Right ventricle myocardium superior (tissue), 1 donor: ENCODE data around the gene SLFN12. TPM values are rescaled to one million over a fixed set of nuclear protein-coding genes. Genes with fewer than 3 reads are reported as not detected.
"Not testable (repeated sequence)": the region's sequence is repeated elsewhere in the genome, so short reads cannot be mapped to it uniquely, and the experiment has no call there.

ENCODE experiments used
- ATAC-seq: fragments of 200-7000 bp; cut with Tn5 transposase; one replicate; pipeline ENCODE4 v1.9.1; 2020; ENCODE audit warnings: mild to moderate bottlenecking; ENCODE audit not compliant: poor library complexity
- DNase-seq: peaks from one replicate; pipeline ENCODE4 v3.0.0-alpha.2; 2020
- intact Hi-C: fragments of 100-400 bp; cut with DNase I; formaldehyde crosslinking; loops from one replicate; pipeline ENCODE4 v1.11.2; 2022
- total RNA-seq: library from RNA; stranded (reverse); fragmentation: NEBNext Ultra II Directional; extraction: Animal tissue kit (Norgen Biotek cat#: 25700); gene quantifications from one replicate; pipeline ENCODE4 v1.2.1, GENCODE V29; 2021
- donor health status: DM: no; HTN: yes; CAD: no; lungs with severe emphysema.

SLFN12 gene
- total RNA-seq, 1 donor from 2014 or later: 3.3 TPM

DNA sequence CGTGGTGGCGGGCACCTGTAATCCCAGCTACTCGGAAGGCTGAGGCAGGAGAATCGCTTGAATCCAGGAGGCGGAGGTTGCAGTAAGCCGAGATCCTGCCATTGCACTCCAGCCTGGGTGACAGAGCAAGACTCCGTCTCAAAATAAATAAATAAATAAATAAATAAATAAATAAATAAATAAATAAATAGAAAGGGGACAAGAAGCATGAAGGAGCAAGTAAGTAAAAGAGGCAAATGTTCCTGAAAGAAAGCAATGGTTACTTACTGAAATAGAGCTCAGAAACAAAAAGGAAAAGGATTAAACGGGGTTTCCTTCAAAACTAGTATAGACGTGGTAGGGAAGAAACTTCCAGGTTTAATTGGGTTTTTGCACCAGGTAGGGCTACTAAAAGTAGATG is 11.2 kb downstream of the SLFN12 start:
- ATAC-seq: not testable (repeated sequence)

DNA sequence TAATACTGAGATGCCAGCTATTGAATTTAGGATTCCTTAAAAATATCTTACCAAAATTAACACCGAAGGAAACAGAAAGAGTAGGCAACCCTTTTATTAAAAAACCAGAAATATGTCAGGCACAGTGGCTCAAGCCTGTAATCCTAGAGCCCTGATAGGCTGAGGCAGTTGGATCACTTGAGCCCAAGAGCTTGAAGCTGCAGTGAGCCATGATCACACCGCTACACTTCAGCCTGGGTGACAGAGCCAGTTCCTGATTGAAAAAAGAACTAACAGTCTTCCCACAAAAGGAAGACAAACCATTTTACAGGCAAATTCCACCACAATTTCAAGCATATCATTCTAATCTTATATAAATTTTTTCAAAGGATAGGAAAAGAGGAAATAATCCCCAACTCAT is 15.6 kb downstream of the SLFN12 start:
- DNase-seq (no peak), ATAC-seq (no peak)
- intact Hi-C loops: no loop called here

More for the DNA sequence above, 11.2 kb downstream of the SLFN12 start:
- intact Hi-C loops: loop anchor here (10.0 kb wide), 2 partner anchors 56 to 64 kb away; no protein-coding TSS in a partner anchor
- DNase-seq: not testable (repeated sequence)

DNA sequence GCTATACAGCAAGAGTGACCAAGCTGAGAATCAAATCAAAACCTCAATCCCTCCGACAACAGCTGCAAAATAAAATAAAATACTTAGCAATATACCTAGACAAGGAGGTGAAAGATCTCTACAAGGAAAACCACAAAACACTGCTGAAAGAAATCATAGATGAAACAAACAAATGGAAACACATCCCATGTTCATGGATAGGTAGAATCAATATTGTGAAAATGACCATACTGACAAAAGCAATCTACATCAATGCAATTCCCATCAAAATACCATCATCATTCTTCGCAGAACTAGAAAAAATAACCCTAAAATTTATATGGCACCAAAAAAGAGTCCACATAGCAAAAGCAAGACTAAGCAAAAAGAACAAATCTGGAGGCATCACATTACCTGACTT is 17.6 kb downstream of the SLFN12 start:
- intact Hi-C loops, DNase-seq, ATAC-seq: not testable (repeated sequence)

DNA sequence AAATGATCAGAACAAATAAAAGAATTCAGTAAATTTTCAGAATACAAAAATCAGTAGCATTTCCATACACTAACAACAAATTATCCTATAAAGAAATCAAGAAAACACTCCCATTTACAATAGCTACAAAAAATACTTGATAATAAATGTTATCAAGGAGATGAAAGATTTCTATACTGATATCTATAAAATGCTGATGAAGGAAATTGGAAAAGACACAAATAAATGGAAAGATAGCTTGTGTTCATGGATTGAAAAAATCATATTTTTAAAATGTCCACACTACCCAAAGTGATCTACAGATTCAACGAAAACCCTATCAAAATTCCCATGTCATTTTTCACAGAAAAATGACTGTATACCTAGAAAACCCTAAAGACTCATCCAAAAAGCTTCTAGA is 18.1 kb downstream of the SLFN12 start:
- ATAC-seq: no peak
- intact Hi-C loops: no loop called here
- DNase-seq: no peak

DNA sequence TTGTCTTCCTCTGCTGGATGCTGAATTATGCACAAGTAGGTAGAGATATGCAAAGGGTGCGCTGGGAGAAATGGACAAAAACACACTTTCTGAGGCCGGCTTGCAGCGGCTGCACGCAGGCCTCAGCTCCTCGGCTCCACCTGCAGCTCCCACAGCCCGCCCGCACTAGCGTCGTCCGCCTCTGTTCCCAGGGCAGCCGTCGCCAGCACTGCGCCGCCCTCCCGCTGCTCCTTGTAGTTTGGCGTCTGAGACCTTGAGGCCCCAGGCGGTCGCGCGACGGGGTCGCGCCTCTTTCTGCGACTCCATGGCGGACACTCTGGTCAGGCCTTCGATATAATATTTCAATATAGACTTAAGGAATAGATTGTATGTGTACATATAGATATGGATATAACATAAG is 24.8 kb downstream of the SLFN12 start:
- intact Hi-C loops: no loop called here
- no peak for ATAC-seq
- DNase-seq: no peak

DNA sequence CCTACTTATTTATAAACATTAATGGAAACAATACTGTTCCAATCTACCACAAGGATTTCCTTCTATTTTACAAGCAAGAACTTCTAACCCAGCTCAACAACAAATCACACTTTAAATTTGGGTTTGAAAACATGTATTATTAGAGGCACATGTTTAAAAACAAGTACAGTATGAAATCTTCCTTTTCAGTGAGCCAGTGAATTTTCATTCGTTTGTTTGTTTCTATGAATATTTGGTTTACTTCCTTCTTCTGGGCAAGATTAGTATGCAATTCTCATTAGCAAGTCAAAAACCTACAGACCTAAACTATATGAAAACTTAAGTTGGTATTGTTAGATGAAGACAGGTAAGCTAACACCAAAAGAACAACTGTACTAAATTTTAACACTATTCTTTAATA is 25.7 kb downstream of the SLFN12 start:
- intact Hi-C loops: no loop called here
- DNase-seq: no peak
- ATAC-seq: no peak

DNA sequence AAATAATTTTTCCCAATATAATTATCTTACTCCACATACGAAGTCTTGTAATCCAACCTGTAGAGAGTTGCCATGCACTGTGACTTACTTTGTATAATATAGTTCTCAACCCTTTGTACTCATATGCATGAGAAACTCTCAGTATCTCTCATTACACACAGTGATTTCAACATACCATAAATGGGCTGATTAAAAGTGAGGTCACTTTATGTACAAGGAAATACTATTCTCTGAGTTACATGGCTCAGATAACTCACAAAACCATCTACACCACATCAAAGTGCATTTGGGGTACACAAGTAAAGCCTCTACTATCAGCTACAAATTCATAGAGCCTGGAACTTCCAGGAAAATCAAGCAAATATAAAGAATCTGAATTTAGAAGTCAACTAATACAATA is 27.9 kb downstream of the SLFN12 start:
- no peak for DNase-seq
- intact Hi-C loops: no loop called here
- ATAC-seq: no peak

DNA sequence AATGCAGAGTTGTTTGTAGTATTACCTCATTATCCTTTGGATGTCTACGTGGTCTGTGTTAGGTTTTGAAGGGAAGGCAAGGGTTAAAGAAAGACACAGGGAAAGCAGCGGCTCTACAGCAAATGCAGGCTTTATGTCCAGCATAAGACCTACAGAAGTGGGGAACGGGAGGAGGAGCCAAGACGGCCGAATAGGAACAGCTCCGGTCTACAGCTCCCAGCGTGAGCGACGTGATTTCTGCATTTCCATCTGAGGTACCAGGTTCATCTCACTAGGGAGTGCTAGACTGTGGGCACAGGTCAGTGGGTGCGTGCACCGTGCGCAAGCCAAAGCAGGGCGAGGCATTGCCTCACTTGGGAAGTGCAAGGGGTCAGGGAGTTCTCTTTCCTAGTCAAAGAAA is 38.5 kb downstream of the SLFN12 start:
- intact Hi-C loops, ATAC-seq, DNase-seq: not testable (repeated sequence)

DNA sequence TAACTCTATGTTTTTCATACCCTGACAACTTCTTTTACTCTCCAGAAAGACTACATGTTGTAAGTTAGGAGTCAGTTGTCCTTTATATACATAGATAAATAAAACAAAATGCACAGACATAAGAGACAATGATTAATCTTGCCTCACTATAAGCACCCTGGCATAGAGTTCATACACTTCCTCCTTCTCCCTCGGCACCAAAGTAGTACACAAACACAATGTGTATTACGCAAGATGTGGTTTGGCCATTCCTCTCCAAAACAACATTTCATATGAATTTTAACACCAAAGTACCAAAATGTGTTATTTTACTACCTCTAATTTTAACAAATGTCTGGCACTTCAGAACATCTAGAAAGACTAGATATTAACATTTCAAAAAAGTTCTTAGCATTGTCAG is 41.6 kb downstream of the SLFN12 start:
- DNase-seq: no peak
- intact Hi-C loops: no loop called here

DNA sequence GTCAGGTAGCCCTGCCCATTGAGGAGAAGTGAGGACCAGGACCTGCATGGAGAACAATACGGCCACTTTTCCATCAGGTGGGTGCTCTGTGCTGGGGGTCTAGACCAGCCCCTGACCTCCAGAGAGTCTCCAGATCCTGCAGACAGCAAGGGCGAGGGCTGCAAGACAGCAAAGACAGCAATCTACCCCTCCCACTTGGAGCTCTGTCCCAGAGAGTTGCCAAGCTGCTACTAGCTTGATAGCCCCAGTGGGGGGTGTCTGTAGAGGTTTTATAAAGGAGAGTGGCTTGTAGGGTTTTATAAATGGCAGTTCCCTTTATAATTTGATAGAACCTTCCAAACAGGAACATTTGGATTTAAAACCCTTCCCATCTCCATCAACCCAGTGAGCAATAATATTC is 42.1 kb downstream of the SLFN12 start:
- no peak for DNase-seq
- intact Hi-C loops: no loop called here
- no peak for ATAC-seq

More for the DNA sequence above, 41.6 kb downstream of the SLFN12 start:
- ATAC-seq: no peak

DNA sequence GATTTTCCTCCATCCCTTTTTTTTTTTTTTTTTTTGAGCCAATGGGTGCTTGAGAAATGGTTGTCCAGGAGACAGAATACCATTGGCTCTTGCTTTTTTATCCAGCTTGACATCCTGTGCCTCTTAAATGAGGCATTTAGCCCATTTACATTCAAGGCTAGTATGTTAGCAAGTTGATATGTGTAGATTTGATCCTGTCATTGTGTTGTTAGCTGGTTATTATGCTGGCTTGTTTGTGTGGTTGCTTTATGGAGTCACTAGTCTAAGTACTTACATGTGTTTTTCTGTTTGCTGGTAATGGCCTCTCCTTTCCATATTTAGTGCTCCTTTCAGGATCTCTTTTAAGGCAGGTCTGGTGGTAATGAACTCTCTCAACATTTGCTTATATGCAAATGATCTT is 44.8 kb downstream of the SLFN12 start:
- intact Hi-C loops: no loop called here
- no peak for DNase-seq
- no peak for ATAC-seq

DNA sequence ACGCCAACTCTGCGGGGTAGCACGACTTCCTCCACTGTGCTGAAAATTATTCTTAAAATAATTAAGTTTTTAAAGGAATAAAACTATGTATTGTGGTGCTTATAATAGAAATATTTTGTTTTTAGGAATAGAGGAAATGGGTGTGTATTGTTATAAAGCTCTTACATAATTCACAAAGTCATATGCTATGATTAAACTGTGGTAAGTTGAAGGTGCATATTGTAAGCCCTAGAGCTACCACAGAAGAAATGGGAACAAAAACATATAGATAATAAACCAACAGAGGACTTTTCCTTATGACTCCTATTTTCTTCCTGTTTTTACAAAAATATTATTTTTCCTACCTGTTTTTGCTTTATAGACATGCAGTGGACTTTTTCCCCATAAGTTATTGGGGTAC is 54.6 kb downstream of the SLFN12 start:
- DNase-seq (no peak), ATAC-seq (no peak)
- intact Hi-C loops: no loop called here

DNA sequence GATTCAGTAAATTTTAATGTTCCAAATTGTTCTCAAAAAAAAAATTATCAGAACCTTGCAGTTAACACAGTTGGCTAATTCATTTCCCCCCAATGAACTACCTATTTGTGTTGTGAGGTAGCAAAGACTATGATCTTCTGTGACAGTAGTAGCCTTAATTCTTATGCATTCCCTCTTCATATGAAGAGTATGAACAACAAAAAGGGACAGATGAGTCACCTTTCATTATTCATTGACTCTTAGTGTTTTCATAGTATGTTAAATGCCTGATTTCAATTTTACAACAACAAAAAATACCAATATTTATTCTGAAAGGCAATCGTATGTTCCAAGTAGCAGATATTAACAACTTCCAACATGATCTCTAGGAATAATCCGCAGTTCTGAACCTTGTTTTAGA is 55.2 kb downstream of the SLFN12 start:
- ATAC-seq (no peak), DNase-seq (no peak)
- intact Hi-C loops: no loop called here

DNA sequence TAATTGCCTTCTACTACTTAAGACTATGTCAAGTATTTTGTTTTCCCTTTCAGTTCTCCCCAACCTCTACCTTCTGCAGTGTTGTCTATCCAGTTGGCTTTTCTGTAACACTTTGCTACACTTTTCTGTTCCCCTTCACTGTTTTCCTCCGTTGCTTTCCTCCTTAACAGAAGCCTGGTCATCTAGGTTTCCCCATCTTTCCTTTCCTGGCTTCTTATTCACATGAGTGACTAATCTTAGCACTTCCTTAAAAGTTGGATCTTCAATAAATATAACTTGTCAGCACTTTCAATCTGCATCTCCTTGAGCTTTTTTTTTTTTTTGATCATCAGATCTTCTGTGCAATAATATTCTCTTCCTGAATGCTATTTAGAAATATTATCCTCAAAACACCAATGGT is 56.1 kb downstream of the SLFN12 start:
- ATAC-seq: no peak
- no peak for DNase-seq
- intact Hi-C loops: no loop called here

DNA sequence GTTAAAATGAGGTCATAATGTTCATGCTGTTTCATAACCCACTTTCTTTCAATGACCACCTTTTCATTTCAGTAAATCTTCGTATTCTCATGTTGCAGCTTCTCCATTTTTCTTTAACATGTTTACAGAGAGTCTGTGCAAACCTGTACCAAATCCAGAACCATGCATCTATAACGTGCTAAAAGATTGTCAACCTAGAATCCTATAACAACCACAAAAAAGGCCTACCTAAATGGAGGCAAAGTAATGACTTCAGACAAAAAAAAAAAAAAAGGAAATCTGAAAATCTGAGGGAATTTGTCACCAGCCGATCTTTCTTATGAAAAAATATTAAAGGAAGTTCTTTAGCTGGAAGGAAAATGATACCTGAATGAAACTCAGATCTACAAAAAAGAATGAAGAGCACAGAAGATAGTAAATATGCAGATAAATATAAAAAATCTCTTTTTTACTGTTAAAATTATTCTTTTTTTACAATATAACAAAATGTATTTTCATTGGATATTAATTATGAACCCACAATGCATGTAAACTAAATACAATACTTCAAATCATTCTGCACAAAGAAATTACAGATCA is 57.4 kb downstream of the SLFN12 start:
- DNase-seq (no peak), ATAC-seq (no peak)
- intact Hi-C loops: no loop called here

DNA sequence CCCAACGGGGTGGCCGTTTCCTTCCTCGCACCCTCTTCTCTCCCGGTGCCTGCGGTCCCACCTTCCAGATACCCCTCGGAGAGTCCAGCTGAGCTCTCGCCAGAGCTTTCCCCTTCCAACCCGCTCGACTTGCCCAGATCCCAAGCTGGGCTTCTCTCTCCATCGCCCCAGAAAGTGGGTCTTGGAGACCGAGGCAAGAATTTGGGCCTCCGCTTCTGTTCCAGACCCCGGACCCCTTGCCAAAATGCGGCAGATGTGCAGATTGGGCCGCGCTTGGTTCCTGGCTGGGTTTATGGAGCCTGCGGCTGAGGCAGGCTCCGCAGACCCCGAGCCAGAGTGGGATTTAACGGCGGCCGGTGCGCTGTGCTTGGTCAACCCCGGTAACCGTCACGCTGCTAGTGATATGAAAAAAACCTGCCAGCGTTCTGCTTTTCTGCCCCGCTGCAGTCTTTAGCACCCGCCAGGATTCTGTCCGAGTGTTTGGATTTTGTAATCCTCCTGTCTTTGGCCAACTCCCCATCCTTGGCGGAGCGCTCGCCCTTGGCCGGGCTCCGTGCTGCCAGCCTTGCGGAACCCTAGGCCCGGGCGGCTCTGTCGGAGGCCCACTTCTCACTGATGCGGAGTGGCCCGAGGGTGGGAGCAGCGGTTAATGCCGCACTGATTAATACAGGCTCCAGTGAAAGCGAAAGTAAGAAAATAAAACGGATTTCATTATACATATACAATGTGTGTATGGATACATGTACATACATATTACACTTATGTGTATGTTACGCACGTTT is 58.1 kb downstream of the SLFN12 start:
- ATAC-seq: peak; percentile 71

DNA sequence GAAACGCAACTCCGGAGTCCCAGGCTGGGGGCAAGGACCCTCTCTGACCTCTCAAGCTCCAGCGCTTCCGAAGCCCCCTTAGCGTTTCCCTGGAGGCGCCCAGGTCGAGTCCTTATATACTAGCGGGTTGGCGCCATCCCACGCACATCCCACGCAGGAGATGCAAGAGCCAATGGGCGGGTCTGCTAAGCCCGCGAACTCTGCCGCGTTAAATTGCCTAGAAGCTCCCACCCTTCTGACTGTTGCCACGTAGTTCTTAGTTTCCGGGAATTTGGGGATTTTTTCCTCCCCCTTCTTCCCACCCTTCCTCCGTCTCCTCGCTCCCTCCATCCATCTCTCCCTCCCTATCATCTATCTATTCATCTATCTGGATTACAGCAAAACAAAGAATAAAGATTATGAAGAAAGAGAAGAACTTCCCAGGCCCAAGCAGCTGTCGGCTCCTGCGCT is 58.7 kb downstream of the SLFN12 start, which contains the start of gene SLFN11:
TSS of gene SLFN11 (minus strand) at position 88 of the 450 bp plus-strand sequence. CDS start 9,814 bp downstream, outside the sequence.
- peak; percentile 96 for ATAC-seq
- intact Hi-C loops: no loop called here
- peak; percentile 92 for DNase-seq

More for the DNA sequence above, 58.1 kb downstream of the SLFN12 start:
- peak; percentile 83 for DNase-seq
- intact Hi-C loops: no loop called here

DNA sequence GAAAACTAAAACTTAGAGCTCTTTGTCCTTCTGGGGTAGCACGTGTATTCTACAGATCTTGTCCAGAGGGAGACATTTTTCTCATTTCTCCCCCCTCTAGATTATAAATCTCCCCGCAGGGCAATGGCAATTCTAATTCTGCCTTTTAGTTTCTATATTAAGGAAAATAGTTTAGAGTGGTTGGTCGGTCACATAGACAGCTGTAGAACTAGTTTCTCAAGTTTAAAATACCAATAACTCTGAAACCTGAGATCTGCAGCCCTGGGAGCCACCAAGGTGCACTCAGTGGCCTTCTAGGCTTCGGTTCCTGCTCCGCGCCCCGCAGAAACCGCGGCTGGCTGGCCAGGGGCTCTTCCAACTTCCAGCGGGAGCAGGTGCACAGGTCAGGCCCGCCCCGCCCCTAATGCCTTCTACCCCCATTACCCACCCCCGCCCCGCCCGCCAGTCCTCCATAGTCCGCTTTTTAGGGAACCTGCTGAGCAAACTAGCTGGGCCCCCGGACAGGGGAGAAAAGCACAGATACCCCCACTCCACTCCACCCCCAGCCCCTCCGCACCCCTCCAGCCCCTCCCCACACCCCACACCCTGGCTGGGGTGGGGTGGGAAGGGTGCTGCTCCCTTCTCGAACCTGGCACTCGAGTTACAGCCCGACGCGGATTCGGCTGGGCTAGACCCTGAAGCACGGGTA is 59.3 kb downstream of the SLFN12 start:
- DNase-seq (peak; percentile 51), ATAC-seq (peak; percentile 13)
- intact Hi-C loops: no loop called here

DNA sequence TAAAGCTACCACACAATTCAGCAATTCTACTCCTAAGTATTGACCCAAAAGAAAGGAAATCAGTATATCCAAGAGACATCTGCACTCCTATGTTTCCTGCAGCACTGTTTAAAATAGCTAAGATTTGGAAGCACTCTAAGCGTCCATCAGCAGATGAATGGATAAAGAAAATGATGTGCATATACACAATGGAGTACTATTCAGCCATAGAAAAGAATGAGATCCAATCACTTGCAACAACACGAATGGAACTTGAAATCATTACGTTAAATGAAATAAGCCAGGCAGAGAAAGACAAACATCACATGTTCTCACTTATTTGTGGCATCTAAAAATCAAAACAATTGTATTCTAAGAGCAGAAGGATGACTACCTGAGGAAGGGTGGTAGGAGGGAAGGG is 60.4 kb downstream of the SLFN12 start:
- DNase-seq (no peak), ATAC-seq (no peak)
- intact Hi-C loops: no loop called here
